Activated naive CD8-positive, alpha-beta T cell treated with anti-CD3 and anti-CD28 coated beads, Interleukin-2, amount 10 ng/mL, durations not matched to agents 7 days and 5 days (primary cell): ENCODE measurements around the gene ZMIZ1. TPM values are rescaled to one million over a fixed set of nuclear protein-coding genes. Genes with fewer than 3 reads are reported as not detected.

Source experiments
- ATAC-seq: fragments of 150-1000 bp; cut with Tn5 transposase; one replicate; pipeline ENCODE4 v1.10.0; 2021; ENCODE audit warnings: low read depth, moderate library complexity
- POLR2A ChIA-PET: fragments of 350-600 bp; sonication (Branson Sonifier 250); formaldehyde crosslinking; loops from one replicate; lab custom pipeline; 2021; ENCODE audit warnings: antibody characterized with exemption; lab: Charles Lee
- DNase-seq: peaks from one replicate; pipeline ENCODE4 v3.0.0; 2021
- H3K27ac Mint-ChIP-seq: one replicate; pipeline ENCODE4 v1.8.0; 2022; ENCODE audit warnings: mild to moderate bottlenecking, mixed read lengths
- H3K27me3 Mint-ChIP-seq: one replicate; pipeline ENCODE4 v1.8.0; 2022; ENCODE audit warnings: mild to moderate bottlenecking, moderate library complexity, mixed read lengths
- H3K36me3 Mint-ChIP-seq: one replicate; pipeline ENCODE4 v1.8.0; 2021; ENCODE audit warnings: mild to moderate bottlenecking, mixed read lengths
- H3K4me1 Mint-ChIP-seq: one replicate; pipeline ENCODE4 v1.8.0; 2021; ENCODE audit warnings: mixed read lengths
- H3K4me3 Mint-ChIP-seq: one replicate; pipeline ENCODE4 v1.8.0; 2022; ENCODE audit warnings: mild to moderate bottlenecking, moderate library complexity, mixed read lengths
- H3K9me3 Mint-ChIP-seq: one replicate; pipeline ENCODE4 v1.8.0; 2021; ENCODE audit warnings: mixed read lengths
- total RNA-seq, 2 experiments: library from RNA; stranded (reverse); gene quantifications; one replicate each; pipeline ENCODE4 v1.2.3, GENCODE V29; 2021

Gene ZMIZ1
- total RNA-seq, 2 experiments from 2014 or later: 28.8 to 29.3 TPM

DNA sequence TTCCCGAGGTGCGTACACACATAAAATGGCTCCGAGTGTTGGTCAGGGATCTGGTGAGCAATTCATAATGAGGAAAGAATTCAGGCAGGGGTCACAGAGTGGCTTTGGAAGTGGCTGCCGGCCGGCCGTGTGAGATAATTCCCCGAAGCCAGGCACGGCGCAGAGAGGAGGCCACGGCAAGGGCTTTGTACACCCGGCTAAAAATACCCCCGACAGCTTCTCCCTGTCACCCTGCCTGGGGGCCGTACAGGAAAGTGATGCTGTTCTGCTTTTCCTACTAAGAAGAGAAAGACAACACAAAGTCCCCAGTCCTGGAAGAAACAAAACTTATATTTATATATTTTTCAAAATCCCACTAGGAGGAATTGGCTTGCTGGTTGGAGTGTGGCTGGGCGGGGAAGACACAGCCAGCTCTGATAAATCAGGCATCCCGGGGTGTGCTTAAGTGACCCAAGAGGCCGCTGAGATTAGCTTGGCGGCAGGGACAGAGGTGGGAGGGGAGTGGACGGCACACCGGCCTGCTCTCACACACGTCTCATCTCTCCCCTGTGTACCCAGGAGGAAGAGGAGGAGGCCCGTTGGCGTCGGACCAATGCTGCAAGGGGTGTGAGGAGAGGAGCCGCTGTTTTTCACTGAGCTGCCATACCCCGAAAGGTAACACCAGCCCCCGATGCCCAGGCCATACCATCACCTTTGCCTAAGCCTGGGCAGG is 70.5 kb downstream of the ZMIZ1 start:
- H3K4me3 Mint-ChIP-seq: no peak overlapping the region
- H3K4me1 Mint-ChIP-seq: peaks cover 48% of the 10 kb centered on the region
- POLR2A ChIA-PET: interaction anchor here (0.8 to 1.0 kb wide), 2 partner anchors 10 to 12 kb away, joined by 3 to 6 read pairs; no protein-coding TSS in a partner anchor
- H3K9me3 Mint-ChIP-seq: no peaks in the 10 kb centered on the region
- H3K27me3 Mint-ChIP-seq: no peaks in the 10 kb centered on the region
- peaks cover 2% of the 10 kb centered on the region for H3K36me3 Mint-ChIP-seq
- peak overlapping the region; percentile 95 for H3K27ac Mint-ChIP-seq
- no peak for ATAC-seq
- DNase-seq: no peak

DNA sequence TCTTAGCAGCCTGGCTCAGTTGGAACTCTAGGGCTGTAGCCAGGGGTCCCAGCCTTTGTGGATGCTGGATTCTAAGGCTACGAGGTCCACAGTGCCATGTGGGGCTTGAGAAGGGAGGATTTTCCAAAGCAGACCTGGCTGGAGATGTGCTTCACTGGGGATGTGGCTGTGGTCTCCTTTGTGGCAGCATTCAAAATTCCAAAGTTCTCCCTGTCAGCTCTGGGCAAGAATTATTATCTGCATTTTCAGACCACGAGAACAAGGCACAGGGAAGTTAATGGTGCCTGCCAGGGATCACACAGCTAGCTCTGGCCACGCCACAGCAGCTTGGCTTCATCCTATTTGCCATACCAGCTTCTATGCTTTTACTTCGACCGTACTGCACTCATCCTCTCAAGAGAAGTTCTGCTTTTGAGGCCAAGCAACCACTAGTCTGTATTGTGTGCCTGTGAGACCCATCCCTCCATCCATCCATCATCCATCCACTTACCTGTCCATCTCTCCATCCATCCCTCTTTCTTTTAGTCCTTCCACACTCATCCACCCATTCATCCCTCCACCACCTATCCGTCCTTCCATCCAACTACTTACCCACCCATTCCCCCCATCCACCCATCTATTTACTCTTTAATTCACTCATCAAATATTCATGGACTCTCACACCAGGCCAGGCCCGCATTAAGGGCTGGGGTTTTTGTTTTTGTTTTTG is 71.5 kb downstream of the ZMIZ1 start:
- H3K36me3 Mint-ChIP-seq: peaks cover 2% of the 10 kb centered on the region
- ATAC-seq (no peak), DNase-seq (no peak)
- H3K4me1 Mint-ChIP-seq: peaks cover 55% of the 10 kb centered on the region
- no peaks in the 10 kb centered on the region for H3K27me3 Mint-ChIP-seq
- H3K27ac Mint-ChIP-seq: peak overlapping the region; percentile 34
- no peaks in the 10 kb centered on the region for H3K9me3 Mint-ChIP-seq
- no peak overlapping the region for H3K4me3 Mint-ChIP-seq
- POLR2A ChIA-PET: interaction anchor here (1.0 kb wide), 1 partner anchor 9 kb away, joined by 6 read pairs; no protein-coding TSS in a partner anchor

DNA sequence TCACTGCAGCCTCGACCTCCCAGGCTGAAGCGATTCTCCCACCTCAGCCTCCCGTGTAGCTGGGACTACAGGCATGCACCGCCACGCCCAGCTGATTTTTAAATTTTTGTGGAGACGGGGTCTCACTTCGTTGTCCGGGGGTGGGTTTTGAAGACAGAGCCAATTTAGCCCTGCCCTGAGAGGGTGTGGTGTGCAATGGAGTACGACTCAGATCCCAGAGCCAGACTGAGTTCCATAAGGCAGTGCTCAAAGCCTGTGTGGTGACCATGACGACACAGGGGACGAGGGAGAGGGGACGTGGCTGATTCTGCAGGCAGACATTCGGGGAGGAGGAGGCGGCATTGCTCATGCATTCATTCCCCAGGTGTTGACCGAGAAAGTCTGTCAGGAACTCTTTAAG is 72.1 kb downstream of the ZMIZ1 start:
- Mint-ChIP-seq H3K4me3 (no peak overlapping the region), H3K4me1 (peaks cover 57% of the 10 kb centered on the region), H3K36me3 (peaks cover 2% of the 10 kb centered on the region), H3K9me3 (no peaks in the 10 kb centered on the region), H3K27me3 (no peaks in the 10 kb centered on the region), H3K27ac (no peak overlapping the region)
- no peak for DNase-seq
- no peak for ATAC-seq
- POLR2A ChIA-PET: no interaction called here

GRCh38 chr10:79142064-79142491 is 73.3 kb downstream of the ZMIZ1 start:
- Mint-ChIP-seq H3K27me3 (no peaks in the 10 kb centered on the region), H3K9me3 (no peaks in the 10 kb centered on the region), H3K4me1 (peaks cover 57% of the 10 kb centered on the region), H3K4me3 (no peak overlapping the region), H3K36me3 (no peaks in the 10 kb centered on the region), H3K27ac (peak overlapping the region; percentile 63)
- POLR2A ChIA-PET: no interaction called here
- DNase-seq (no peak), ATAC-seq (no peak)

DNA sequence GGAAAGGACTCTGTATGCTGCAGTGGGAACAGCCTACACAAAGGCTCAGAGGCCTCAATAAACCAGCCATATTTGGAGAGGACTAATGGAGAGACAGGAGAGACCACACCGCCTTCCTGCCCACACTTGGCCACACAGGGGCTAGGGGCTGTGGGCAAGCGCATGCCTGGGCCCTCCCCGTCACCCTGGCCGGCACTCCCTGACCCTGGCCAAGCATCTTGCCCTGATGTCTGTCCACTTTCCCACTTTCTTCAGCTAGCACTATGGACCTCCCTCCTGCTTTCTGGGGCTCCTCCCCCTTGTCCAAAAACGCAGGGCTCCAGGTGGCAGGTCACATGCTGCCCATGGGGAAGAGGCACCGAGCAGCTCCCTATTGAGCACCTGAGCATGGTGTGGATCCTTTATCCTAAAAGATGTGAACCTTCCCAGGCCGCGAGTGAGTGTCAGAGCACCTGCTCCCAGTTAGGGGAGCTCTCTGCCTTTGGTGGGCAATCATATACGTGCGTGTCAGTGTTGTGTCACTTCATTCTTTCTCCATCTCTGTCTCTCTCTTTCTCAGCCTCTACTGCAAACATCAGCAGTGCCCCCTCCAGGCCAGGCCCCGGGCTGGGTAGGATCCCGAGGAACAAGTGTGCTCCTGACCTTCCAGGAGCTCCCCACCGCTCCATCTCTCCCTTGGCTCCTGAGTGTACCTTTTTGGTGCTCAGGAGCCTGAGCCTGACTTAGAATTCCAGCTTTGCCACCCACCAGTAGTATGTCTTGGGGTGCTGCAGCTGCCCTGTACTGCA is 74.0 kb downstream of the ZMIZ1 start:
- no peak for DNase-seq
- H3K27me3 Mint-ChIP-seq: no peaks in the 10 kb centered on the region

GRCh38 chr10:79143879-79144278 is 75.1 kb downstream of the ZMIZ1 start:
- H3K27me3 Mint-ChIP-seq: no peaks in the 10 kb centered on the region
- H3K4me1 Mint-ChIP-seq: peaks cover 54% of the 10 kb centered on the region
- H3K9me3 Mint-ChIP-seq: no peaks in the 10 kb centered on the region
- ATAC-seq: no peak
- H3K36me3 Mint-ChIP-seq: no peaks in the 10 kb centered on the region
- H3K4me3 Mint-ChIP-seq: no peak overlapping the region
- no peak overlapping the region for H3K27ac Mint-ChIP-seq
- no peak for DNase-seq
- POLR2A ChIA-PET: interaction anchor here (1.3 kb wide), 1 partner anchor 76 kb away, joined by 3 read pairs; no protein-coding TSS in a partner anchor

More for the DNA sequence above, 74.0 kb downstream of the ZMIZ1 start:
- Mint-ChIP-seq H3K27ac (peak overlapping the region; percentile 63), H3K9me3 (no peaks in the 10 kb centered on the region), H3K36me3 (no peaks in the 10 kb centered on the region), H3K4me3 (no peak overlapping the region), H3K4me1 (peaks cover 60% of the 10 kb centered on the region)
- ATAC-seq: no peak
- POLR2A ChIA-PET: interaction anchor here (1.3 kb wide), 1 partner anchor 75 kb away, joined by 3 read pairs; no protein-coding TSS in a partner anchor

DNA sequence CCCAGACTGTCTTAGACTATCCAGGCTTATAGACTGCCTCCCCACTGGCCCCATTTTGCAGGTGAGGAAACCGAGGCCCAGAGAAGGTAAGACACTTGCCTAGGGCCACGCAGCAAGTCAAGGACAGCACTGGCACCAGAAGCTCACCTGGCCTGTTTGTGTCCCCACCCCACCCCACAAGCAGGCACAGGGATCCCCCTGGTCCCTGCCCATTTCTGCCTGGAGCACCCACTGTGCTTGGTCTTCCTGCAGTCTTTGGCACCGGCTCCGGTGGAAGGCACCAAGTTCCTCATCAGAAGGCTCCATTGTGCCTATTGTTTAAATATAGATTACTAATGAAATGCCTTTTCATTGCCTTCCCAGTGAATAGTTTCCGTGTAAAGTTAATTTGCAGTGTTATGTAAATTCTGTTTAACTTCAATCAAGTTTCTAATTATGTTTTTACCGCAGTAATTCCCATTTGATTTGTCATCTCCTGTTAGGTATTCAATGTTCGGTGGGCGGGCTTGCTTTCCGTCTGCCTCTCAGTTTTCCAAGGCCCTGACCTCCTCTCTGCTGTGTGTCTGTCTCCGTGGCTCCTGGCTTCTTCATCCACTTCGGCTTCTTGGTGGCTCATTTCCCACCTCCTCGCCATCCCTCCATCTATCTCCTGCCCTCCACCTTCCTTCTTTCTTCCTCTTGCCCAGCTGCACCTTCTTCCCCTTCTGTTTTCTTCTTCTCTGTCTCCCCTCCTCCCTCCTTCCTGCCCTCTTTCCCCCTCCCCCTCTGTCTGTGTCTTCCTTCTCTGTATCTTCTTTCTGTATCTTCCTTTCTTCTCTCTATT is 75.8 kb downstream of the ZMIZ1 start:
- peak overlapping the region; percentile 60 for H3K4me3 Mint-ChIP-seq

GRCh38 chr10:79145174-79145483 is 76.4 kb downstream of the ZMIZ1 start:
- no peak for DNase-seq
- no peak for ATAC-seq
- Mint-ChIP-seq H3K27me3 (no peaks in the 10 kb centered on the region), H3K4me3 (peak overlapping the region; percentile 60), H3K27ac (peak overlapping the region; percentile 68), H3K36me3 (no peaks in the 10 kb centered on the region), H3K9me3 (no peaks in the 10 kb centered on the region), H3K4me1 (peaks cover 52% of the 10 kb centered on the region)
- POLR2A ChIA-PET: no interaction called here

More for the DNA sequence above, 75.8 kb downstream of the ZMIZ1 start:
- no peaks in the 10 kb centered on the region for H3K36me3 Mint-ChIP-seq
- H3K27ac Mint-ChIP-seq: peak overlapping the region; percentile 68
- no peaks in the 10 kb centered on the region for H3K9me3 Mint-ChIP-seq
- ATAC-seq: no peak
- H3K27me3 Mint-ChIP-seq: no peaks in the 10 kb centered on the region
- H3K4me1 Mint-ChIP-seq: peaks cover 52% of the 10 kb centered on the region
- POLR2A ChIA-PET: no interaction called here
- DNase-seq: no peak

DNA sequence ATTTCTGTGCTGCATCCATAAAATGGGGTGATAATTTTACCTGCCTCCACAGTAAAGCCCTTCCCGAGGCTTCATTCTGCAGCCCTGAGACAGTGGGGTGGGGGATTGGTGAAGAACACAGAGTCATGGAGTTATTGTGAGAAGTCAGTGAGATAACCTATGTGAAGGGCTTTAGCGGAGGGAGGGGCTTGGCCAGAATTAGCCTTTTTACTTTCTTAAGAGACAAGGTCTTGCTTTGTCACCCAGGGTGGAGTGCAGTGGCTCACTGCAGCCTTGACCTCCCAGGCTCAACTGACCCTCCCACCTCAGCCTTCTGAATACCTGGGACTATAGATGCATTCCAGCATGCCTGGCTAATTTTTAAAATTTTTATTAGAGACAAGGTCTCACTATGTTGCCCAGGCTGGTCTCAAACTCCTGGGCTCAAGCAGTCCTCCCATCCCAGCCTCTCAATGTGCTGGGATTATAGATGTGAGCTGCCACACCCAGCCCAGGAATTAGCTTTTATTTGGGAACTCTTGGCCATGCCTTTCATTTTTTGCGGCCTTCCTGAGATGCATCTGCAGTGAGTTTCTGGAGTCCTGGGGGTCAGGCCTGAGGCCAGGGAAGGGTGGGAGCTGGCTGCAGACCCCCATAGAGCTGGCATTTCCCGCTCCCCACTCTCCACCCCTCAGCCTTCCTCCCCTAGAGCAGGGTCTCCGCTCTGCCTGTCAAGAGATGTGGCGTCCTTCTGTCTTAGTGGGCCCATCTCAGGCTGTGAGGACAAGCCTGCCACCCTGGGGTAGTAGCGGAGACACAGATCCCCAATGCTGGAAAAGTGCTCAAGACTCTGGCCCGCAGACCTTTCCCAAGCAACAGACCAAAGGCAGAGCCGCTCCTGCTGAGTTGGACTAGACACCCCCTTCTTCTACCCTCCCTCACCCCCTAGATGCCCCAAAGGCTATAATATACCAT is 77.0 kb downstream of the ZMIZ1 start:
- no peak for ATAC-seq
- POLR2A ChIA-PET: interaction anchor here (1.9 kb wide), 1 partner anchor 9 kb away, joined by 10 read pairs; no protein-coding TSS in a partner anchor
- H3K4me3 Mint-ChIP-seq: peak overlapping the region; percentile 54

GRCh38 chr10:79146611-79147130 is 77.9 kb downstream of the ZMIZ1 start:
- H3K4me3 Mint-ChIP-seq: peak overlapping the region; percentile 54

More for the DNA sequence above, 77.0 kb downstream of the ZMIZ1 start:
- Mint-ChIP-seq H3K4me1 (peaks cover 53% of the 10 kb centered on the region), H3K27me3 (no peaks in the 10 kb centered on the region), H3K36me3 (no peaks in the 10 kb centered on the region), H3K9me3 (no peaks in the 10 kb centered on the region), H3K27ac (peak overlapping the region; percentile 88)
- no peak for DNase-seq

DNA sequence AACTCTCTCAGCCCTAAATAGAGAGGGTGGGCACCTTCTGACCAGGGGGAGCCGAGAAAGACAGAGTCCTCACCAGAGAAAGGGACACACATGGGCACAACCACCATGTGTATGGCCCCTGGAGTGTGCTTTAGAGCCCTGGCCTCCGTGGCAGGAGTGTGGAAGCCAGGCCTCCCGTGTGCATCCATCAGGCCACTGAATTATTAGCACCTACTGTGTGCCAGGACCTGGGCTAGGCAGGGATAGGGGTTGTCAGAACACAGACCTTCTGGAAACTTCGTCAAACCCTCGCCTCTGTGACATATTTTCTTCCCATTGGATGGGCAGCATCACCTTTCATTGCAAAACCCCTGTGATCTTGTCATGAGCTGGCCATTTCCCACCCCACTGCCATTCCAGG is 78.5 kb downstream of the ZMIZ1 start:
- H3K36me3 Mint-ChIP-seq: no peaks in the 10 kb centered on the region
- peak overlapping the region; percentile 88 for H3K27ac Mint-ChIP-seq
- no peaks in the 10 kb centered on the region for H3K27me3 Mint-ChIP-seq
- no peak for ATAC-seq
- no peak for DNase-seq
- no peaks in the 10 kb centered on the region for H3K9me3 Mint-ChIP-seq
- peaks cover 48% of the 10 kb centered on the region for H3K4me1 Mint-ChIP-seq
- no peak overlapping the region for H3K4me3 Mint-ChIP-seq
- POLR2A ChIA-PET: interaction anchor here (1.9 kb wide), 1 partner anchor 10 kb away, joined by 10 read pairs; no protein-coding TSS in a partner anchor

More at GRCh38 chr10:79146611-79147130, 77.9 kb downstream of the ZMIZ1 start:
- Mint-ChIP-seq H3K9me3 (no peaks in the 10 kb centered on the region), H3K27ac (peak overlapping the region; percentile 88), H3K27me3 (no peaks in the 10 kb centered on the region), H3K36me3 (no peaks in the 10 kb centered on the region), H3K4me1 (peaks cover 53% of the 10 kb centered on the region)
- peak; percentile 56 for DNase-seq
- peak; percentile 40 for ATAC-seq
- POLR2A ChIA-PET: interaction anchor here (1.9 kb wide), 1 partner anchor 9 kb away, joined by 10 read pairs; no protein-coding TSS in a partner anchor
